Colonic mucosa (tissue), 4 donors: ENCODE data around the gene MARCO. TPM values are rescaled to one million over a fixed set of nuclear protein-coding genes. Genes with fewer than 3 reads are reported as not detected.

ENCODE experiments used
- DNase-seq: peaks from one replicate; pipeline ENCODE4 v3.0.0-alpha.2; 2020
- H3K27ac ChIP-seq: fragments of 200-600 bp; one replicate; pipeline ENCODE4 v1.8.0; 2021
- H3K27me3 ChIP-seq: fragments of 200-600 bp; one replicate; pipeline ENCODE4 v1.8.0; 2021
- H3K36me3 ChIP-seq: fragments of 200-600 bp; one replicate; pipeline ENCODE4 v1.8.0; 2021
- H3K4me1 ChIP-seq: fragments of 200-600 bp; one replicate; pipeline ENCODE4 v1.8.0; 2021; ENCODE audit warnings: mild to moderate bottlenecking
- H3K4me3 ChIP-seq: fragments of 200-600 bp; one replicate; pipeline ENCODE4 v1.8.0; 2021
- H3K9ac ChIP-seq, 2 donors: one replicate each; pipeline ENCODE4 v1.7.0; 2013; ENCODE audit warnings: control low read depth in 2 of 2, low read depth in 2 of 2, low read length in 2 of 2
- H3K9me3 ChIP-seq: fragments of 200-600 bp; one replicate; pipeline ENCODE4 v1.8.0; 2021
- intact Hi-C: fragments of 100-400 bp; cut with DNase I; formaldehyde crosslinking; loops from one replicate; pipeline ENCODE4 v1.14.1; 2022
- total RNA-seq, 2 donors: library from RNA; stranded (reverse); fragmentation: NEBNext Ultra II Directional in 1 of 2; extraction: Animal tissue kit (Norgen Biotek cat#: 25700) in 1 of 2; gene quantifications; one replicate each; pipeline ENCODE4 v1.2.1, GENCODE V29; 2021
- TF ChIP-seq, protein P1 (sequence below): fragments of 200-600 bp; IDR thresholded peaks from one replicate; pipeline ENCODE4 v1.8.0; 2022; ENCODE audit warnings: antibody characterized with exemption, mild to moderate bottlenecking
- donor health status: healthy.
- donor health status: DM: no; HTN: no; CAD: no.
- donor health status: DM: no; HTN: no; CAD: no.

Gene MARCO
- total RNA-seq, 2 donors from 2014 or later: 0.77 to 3.7 TPM

DNA sequence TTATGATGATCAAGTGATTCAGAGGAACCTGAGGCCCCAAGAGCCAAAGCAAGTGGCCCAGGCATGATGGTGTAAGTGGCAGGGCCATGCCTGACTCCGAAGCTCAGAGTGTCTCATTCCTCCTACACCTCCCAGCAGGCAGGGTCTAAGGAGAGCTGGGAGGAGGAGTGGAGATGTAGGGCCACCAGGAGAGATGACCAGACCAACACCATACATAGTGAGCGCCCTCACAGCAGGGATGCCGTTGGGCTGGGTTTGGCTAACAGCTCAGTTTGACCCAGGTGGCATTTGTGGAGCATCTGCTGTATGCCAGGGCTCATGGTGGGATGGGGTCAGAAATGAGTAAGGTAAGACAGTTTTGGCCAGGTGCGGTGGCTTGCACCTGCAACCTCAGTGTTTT is 80.7 kb downstream of the MARCO start:
- Histone ChIP-seq H3K36me3 (no peaks in the 10 kb centered on the region), H3K9me3 (no peaks in the 10 kb centered on the region), H3K27ac (no peak overlapping the region), H3K4me1 (no peaks in the 10 kb centered on the region), H3K27me3 (no peaks in the 10 kb centered on the region), H3K4me3 (no peak overlapping the region), H3K9ac (no peak overlapping the region)
- intact Hi-C loops: no loop called here
- TF ChIP-seq, protein P1, sequence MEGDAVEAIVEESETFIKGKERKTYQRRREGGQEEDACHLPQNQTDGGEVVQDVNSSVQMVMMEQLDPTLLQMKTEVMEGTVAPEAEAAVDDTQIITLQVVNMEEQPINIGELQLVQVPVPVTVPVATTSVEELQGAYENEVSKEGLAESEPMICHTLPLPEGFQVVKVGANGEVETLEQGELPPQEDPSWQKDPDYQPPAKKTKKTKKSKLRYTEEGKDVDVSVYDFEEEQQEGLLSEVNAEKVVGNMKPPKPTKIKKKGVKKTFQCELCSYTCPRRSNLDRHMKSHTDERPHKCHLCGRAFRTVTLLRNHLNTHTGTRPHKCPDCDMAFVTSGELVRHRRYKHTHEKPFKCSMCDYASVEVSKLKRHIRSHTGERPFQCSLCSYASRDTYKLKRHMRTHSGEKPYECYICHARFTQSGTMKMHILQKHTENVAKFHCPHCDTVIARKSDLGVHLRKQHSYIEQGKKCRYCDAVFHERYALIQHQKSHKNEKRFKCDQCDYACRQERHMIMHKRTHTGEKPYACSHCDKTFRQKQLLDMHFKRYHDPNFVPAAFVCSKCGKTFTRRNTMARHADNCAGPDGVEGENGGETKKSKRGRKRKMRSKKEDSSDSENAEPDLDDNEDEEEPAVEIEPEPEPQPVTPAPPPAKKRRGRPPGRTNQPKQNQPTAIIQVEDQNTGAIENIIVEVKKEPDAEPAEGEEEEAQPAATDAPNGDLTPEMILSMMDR: no peak
- no peak for DNase-seq

DNA sequence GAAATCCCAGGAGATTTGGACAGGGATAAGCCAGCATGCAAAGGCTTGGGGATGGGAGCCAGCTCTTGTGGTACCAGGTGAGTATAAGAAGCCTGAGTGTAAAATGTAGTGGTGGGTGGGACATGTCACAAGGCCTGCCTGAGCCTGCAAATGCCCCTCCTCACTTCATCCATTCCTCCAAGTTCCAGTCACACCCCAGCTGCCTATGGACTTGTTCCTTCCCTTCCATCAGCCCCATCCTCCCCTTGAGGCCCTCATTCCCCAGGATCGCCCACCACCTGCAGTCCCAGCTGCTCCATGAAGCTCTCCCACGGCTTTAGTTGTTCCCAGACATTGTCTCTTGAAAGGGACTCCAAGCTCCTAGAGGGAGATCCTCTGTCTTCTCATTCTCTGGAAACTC is 81.5 kb downstream of the MARCO start:
- Histone ChIP-seq H3K9ac (no peak overlapping the region), H3K36me3 (no peaks in the 10 kb centered on the region), H3K4me1 (no peaks in the 10 kb centered on the region), H3K27me3 (no peaks in the 10 kb centered on the region), H3K27ac (no peak overlapping the region), H3K9me3 (no peaks in the 10 kb centered on the region), H3K4me3 (no peak overlapping the region)
- TF ChIP-seq, protein P1: no peak
- no peak for DNase-seq
- intact Hi-C loops: no loop called here

DNA sequence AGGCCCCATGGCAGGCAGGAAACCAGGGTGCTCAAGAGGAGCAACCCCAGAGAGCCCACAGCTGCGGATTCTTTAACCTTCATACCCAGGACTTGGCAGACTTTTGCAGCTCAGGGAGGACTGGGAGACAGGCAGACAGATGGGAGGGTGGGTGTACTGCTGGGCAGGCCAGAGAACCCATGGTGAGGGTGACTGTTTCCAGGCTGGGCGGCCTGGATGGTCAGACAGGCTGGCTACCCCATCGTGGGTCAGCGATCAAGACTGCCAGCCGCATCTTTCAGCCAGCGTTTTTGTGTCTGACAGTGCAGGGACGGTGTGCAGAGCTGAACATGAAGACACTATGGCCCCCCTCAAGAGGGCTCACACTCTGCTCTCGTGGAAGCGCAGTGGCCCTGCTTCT is 82.2 kb downstream of the MARCO start:
- no peak for DNase-seq
- Histone ChIP-seq H3K27ac (no peak overlapping the region), H3K27me3 (no peaks in the 10 kb centered on the region), H3K9me3 (no peaks in the 10 kb centered on the region), H3K4me1 (no peaks in the 10 kb centered on the region), H3K36me3 (no peaks in the 10 kb centered on the region), H3K4me3 (no peak overlapping the region), H3K9ac (no peak overlapping the region)
- TF ChIP-seq, protein P1: no peak
- intact Hi-C loops: no loop called here

DNA sequence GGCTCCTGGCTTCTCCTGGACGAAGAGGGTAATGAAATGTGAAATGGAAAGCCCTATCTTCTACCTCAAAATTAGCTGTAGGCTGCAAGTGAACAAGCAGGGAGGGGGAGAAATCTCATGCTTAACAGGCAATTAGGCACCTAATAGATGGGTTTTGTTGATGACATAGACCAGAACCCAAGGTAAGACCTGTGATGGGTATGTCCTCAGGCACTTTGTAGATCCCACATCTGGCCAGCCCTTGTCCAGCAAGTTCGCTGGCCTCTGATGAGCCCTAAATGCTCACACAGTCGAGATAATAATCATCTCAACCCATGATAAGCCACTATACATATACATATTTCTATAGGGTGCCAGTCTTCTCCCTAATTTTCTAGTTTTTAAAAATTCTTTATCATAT is 82.6 kb downstream of the MARCO start:
- TF ChIP-seq, protein P1: no peak
- Histone ChIP-seq H3K27me3 (no peaks in the 10 kb centered on the region), H3K27ac (no peak overlapping the region), H3K9ac (no peak overlapping the region), H3K9me3 (no peaks in the 10 kb centered on the region), H3K4me3 (no peak overlapping the region), H3K36me3 (no peaks in the 10 kb centered on the region), H3K4me1 (no peaks in the 10 kb centered on the region)
- intact Hi-C loops: no loop called here
- DNase-seq: no peak

DNA sequence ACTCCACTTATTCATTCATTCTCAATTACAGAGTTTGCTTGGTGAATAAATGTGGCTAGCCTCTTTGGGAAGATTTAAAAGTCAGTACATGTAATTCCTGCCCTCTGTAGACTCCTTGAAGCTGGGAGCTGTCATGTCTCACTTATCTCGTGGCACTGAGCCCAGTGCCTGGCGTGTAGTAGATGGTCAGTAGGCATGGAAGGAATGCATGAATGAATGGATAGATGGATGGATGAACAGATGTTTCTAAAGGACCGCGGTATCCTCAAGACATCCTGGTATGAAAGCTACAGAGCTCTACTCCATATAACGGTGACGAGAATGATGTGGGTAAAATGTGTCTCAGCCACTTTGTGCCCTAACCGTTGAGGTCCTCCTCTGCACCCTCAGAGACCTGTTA is 83.0 kb downstream of the MARCO start:
- no peak overlapping the region for H3K27ac ChIP-seq
- no peak overlapping the region for H3K4me3 ChIP-seq
- no peaks in the 10 kb centered on the region for H3K4me1 ChIP-seq
- no peaks in the 10 kb centered on the region for H3K27me3 ChIP-seq
- intact Hi-C loops: no loop called here
- no peaks in the 10 kb centered on the region for H3K36me3 ChIP-seq
- H3K9me3 ChIP-seq: no peaks in the 10 kb centered on the region
- DNase-seq: no peak
- H3K9ac ChIP-seq: no peak overlapping the region
- TF ChIP-seq, protein P1: no peak
